IPS DF 6.9 (cell line): Measurements from ENCODE around the gene FAM20C.

ENCODE experiments used
- DNase-seq: peaks from one replicate; pipeline ENCODE4 v3.0.0-alpha.2; 2013; ENCODE audit warnings: low read depth, low spot score
- H3K27ac ChIP-seq: one replicate; pipeline ENCODE4 v1.5.1; 2013; ENCODE audit warnings: low read length, control low read depth
- H3K27me3 ChIP-seq: 2 replicates; pipeline ENCODE4 v1.6.1; 2013; ENCODE audit warnings: mild to moderate bottlenecking, low read length; ENCODE audit not compliant: control insufficient read depth, insufficient read depth
- H3K36me3 ChIP-seq: 2 replicates; pipeline ENCODE4 v1.6.1; 2013; ENCODE audit warnings: low read length; ENCODE audit not compliant: control insufficient read depth, insufficient read depth
- H3K4me1 ChIP-seq: 2 replicates; pipeline ENCODE4 v1.6.1; 2013; ENCODE audit warnings: low read length; ENCODE audit not compliant: control insufficient read depth, insufficient read depth
- H3K4me3 ChIP-seq: 2 replicates; pipeline ENCODE4 v1.5.1; 2013; ENCODE audit warnings: mild to moderate bottlenecking, low read length
- H3K9me3 ChIP-seq: 2 replicates; pipeline ENCODE4 v1.6.1; 2013; ENCODE audit warnings: low read length, inconsistent platforms; ENCODE audit not compliant: control insufficient read depth, insufficient read depth
- WGBS: extraction: QIAGEN DNeasy Blood & Tissue Kit; methylation state at CpG from one replicate; pipeline ENCODE4 v1.1.7; 2013; ENCODE audit warnings: mixed read lengths, missing lambda C conversion rate; ENCODE audit not compliant: insufficient read length, insufficient coverage; 5-methylcytosine and 5-hydroxymethylcytosine counted together

Gene FAM20C

GRCh38 chr7:159370-160270 is 32.8 kb upstream of the FAM20C start:
- no peak overlapping the region for H3K4me3 ChIP-seq
- DNase-seq = no peak
- no peaks in the 10 kb centered on the region for H3K36me3 ChIP-seq
- H3K27ac ChIP-seq = no peak overlapping the region
- H3K27me3 ChIP-seq = no peaks in the 10 kb centered on the region
- no peaks in the 10 kb centered on the region for H3K9me3 ChIP-seq
- H3K4me1 ChIP-seq = 0 out of 2 replicates have a peak, but pooled peaks cover 1% of the 10 kb centered on the region
- no CpG with 5 or more reads among the region's 50 CpGs for WGBS

- H3K9me3 ChIP-seq = no peaks in the 10 kb centered on the region
- 0 out of 2 replicates have a peak, but pooled peaks cover 1% of the 10 kb centered on the region for H3K4me1 ChIP-seq
- no peaks in the 10 kb centered on the region for H3K27me3 ChIP-seq
- WGBS = no CpG with 5 or more reads among the region's 27 CpGs
- H3K36me3 ChIP-seq = no peaks in the 10 kb centered on the region
- no peak for DNase-seq
- no peak overlapping the region for H3K27ac ChIP-seq
- H3K4me3 ChIP-seq = no peak overlapping the region
These were observed 31.2 kb upstream of the FAM20C start for GRCh38 chr7:160958-161725.

DNA sequence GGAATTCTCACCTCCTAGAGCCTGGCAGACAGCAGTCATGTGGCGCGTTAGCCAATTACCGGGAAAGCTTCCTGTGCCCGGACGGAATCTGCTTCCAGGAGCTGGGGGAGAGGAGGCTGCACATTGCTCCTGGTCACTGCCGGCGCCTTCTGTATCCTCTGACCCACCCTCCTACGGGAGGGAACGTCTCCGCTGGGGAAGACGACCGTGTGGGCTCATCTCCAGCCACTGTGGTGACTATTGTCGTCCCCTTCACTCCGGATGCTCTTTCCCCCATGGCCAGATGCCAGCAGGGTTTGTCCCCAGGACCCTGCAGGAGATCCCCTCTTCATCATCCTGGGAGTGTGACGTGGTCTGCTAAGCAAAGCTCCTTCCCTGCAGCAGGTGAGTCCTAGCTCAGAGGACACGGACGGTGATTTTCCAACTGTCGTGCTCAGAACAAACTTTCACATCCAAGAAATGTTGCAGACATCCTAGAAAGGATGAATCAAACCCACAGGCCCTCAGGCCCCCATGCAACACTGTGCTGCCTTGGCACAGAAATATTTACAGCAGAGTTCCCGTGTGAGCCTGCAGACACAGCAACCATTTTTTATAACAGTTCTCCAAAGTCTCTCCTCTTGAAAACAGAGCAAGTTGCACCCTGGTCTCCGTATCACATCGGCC is 29.6 kb upstream of the FAM20C start:
- no peaks in the 10 kb centered on the region for H3K27me3 ChIP-seq
- WGBS = no CpG with 5 or more reads among the region's 21 CpGs
- no peak overlapping the region for H3K27ac ChIP-seq
- no peak for DNase-seq
- H3K4me1 ChIP-seq = 0 out of 2 replicates have a peak, but pooled peaks cover 2% of the 10 kb centered on the region
- no peaks in the 10 kb centered on the region for H3K36me3 ChIP-seq
- H3K4me3 ChIP-seq = no peak overlapping the region
- H3K9me3 ChIP-seq = no peaks in the 10 kb centered on the region

- no peak overlapping the region for H3K27ac ChIP-seq
- no peak overlapping the region for H3K4me3 ChIP-seq
- no peak for DNase-seq
- WGBS = no CpG with 5 or more reads among the region's 12 CpGs
- H3K36me3 ChIP-seq = no peaks in the 10 kb centered on the region
- no peaks in the 10 kb centered on the region for H3K9me3 ChIP-seq
- no peaks in the 10 kb centered on the region for H3K27me3 ChIP-seq
- 0 out of 2 replicates have a peak, but pooled peaks cover 2% of the 10 kb centered on the region for H3K4me1 ChIP-seq
These were observed 29.1 kb upstream of the FAM20C start for GRCh38 chr7:163298-163695.

GRCh38 chr7:163971-164881 is 28.1 kb upstream of the FAM20C start:
- no CpG with 5 or more reads among the region's 34 CpGs for WGBS
- H3K4me3 ChIP-seq = no peak overlapping the region
- H3K27me3 ChIP-seq = no peaks in the 10 kb centered on the region
- H3K9me3 ChIP-seq = no peaks in the 10 kb centered on the region
- no peaks in the 10 kb centered on the region for H3K36me3 ChIP-seq
- no peak for DNase-seq
- 0 out of 2 replicates have a peak, but pooled peaks cover 2% of the 10 kb centered on the region for H3K4me1 ChIP-seq
- no peak overlapping the region for H3K27ac ChIP-seq

GRCh38 chr7:164882-165660 is 27.3 kb upstream of the FAM20C start:
- Histone ChIP-seq H3K36me3 (no peaks in the 10 kb centered on the region), H3K9me3 (no peaks in the 10 kb centered on the region), H3K27me3 (no peaks in the 10 kb centered on the region), H3K4me3 (no peak overlapping the region), H3K4me1 (0 out of 2 replicates have a peak, but pooled peaks cover 2% of the 10 kb centered on the region), H3K27ac (no peak overlapping the region)
- no CpG with 5 or more reads among the region's 13 CpGs for WGBS
- no peak for DNase-seq

GRCh38 chr7:165661-166337 is 26.6 kb upstream of the FAM20C start:
- Histone ChIP-seq H3K4me3 (no peak overlapping the region), H3K36me3 (no peaks in the 10 kb centered on the region), H3K27me3 (no peaks in the 10 kb centered on the region), H3K9me3 (no peaks in the 10 kb centered on the region), H3K27ac (no peak overlapping the region), H3K4me1 (0 out of 2 replicates have a peak, but pooled peaks cover 2% of the 10 kb centered on the region)
- no CpG with 5 or more reads among the region's 10 CpGs for WGBS
- DNase-seq = no peak

- 0 out of 2 replicates have a peak, but pooled peaks cover 2% of the 10 kb centered on the region for H3K4me1 ChIP-seq
- no peaks in the 10 kb centered on the region for H3K9me3 ChIP-seq
- H3K27me3 ChIP-seq = no peaks in the 10 kb centered on the region
- no peaks in the 10 kb centered on the region for H3K36me3 ChIP-seq
- no peak overlapping the region for H3K4me3 ChIP-seq
- no CpG with 5 or more reads among the region's 18 CpGs for WGBS
- DNase-seq = no peak
- no peak overlapping the region for H3K27ac ChIP-seq
These were observed 25.9 kb upstream of the FAM20C start for GRCh38 chr7:166338-167060.
